GM18498 (cell line): ENCODE measurements around the gene RNF151.
"Not testable (repeated sequence)": the region's sequence is repeated elsewhere in the genome, so short reads cannot be mapped to it uniquely, and the experiment has no call there.

Experiments
- ATAC-seq: cut with Tn5 transposase; IDR thresholded peaks from one replicate; pipeline ENCODE4 v1.9.1; 2021; ENCODE audit warnings: mild to moderate bottlenecking, moderate library complexity; ENCODE audit not compliant: unreplicated experiment

The RNF151 gene

GRCh38 chr16:1958715-1959268 lies 7.9 kb upstream of the RNF151 start:
- ATAC-seq, result no peak

- ATAC-seq, result peak; percentile 67
Measured at GRCh38 chr16:1959269-1960039, 7.2 kb upstream of the RNF151 start, which contains the start of gene NDUFB10. Gene NDUFB10, plus strand, starts transcription at chr16:1959538. Its CDS starts 87 bp downstream, at chr16:1959625.

GRCh38 chr16:1960665-1961630 lies 5.7 kb upstream of the RNF151 start:
- no peak for ATAC-seq

- ATAC-seq, result no peak
Measured at GRCh38 chr16:1961651-1962067, 5.0 kb upstream of the RNF151 start.

- ATAC-seq, result not testable (repeated sequence)
Measured at GRCh38 chr16:1962161-1963153, 4.2 kb upstream of the RNF151 start.

- ATAC-seq, result peak; percentile 14
Measured at GRCh38 chr16:1963806-1964505, 2.7 kb upstream of the RNF151 start.

- peak; percentile 84 for ATAC-seq
Measured at GRCh38 chr16:1964506-1965395, 1.9 kb upstream of the RNF151 start, which contains the start of gene RPS2. Gene RPS2, minus strand, starts transcription at chr16:1964826. Its CDS starts 201 bp downstream, at chr16:1964625.

- ATAC-seq, result no peak
Measured at GRCh38 chr16:1965396-1966001, 1.2 kb upstream of the RNF151 start.

GRCh38 chr16:1968146-1968953 lies 1.7 kb downstream of the RNF151 start:
- ATAC-seq, result no peak

- peak; percentile 81 for ATAC-seq
Measured at GRCh38 chr16:1971796-1972489, 5.3 kb downstream of the RNF151 start, which contains the start of gene TBL3. Gene TBL3, plus strand, starts transcription at chr16:1972053. Its CDS starts 112 bp downstream, at chr16:1972165.

GRCh38 chr16:1972490-1972877 lies 5.8 kb downstream of the RNF151 start:
- no peak for ATAC-seq

- ATAC-seq, result no peak
Measured at GRCh38 chr16:1973461-1974156, 7.0 kb downstream of the RNF151 start.

- ATAC-seq, result no peak
Measured at GRCh38 chr16:1974157-1975070, 7.8 kb downstream of the RNF151 start.

- no peak for ATAC-seq
Measured at GRCh38 chr16:1975432-1976215, 9.0 kb downstream of the RNF151 start.
